Cortex of kidney (tissue), 1 donor: ENCODE results near the gene ACKR1.

Experiments used
- DNase-seq: peaks from one replicate; lab custom pipeline; 2025; lab: John Stamatoyannopoulos, UW

Gene ACKR1

GRCh38 chr1:159187647-159188374, 16.9 kb upstream of the ACKR1 start:
- no peak for DNase-seq

GRCh38 chr1:159188375-159188788, 16.3 kb upstream of the ACKR1 start:
- DNase-seq: no peak

GRCh38 chr1:159190441-159190840, 14.2 kb upstream of the ACKR1 start:
- no peak for DNase-seq

- DNase-seq: no peak
Observed at GRCh38 chr1:159196543-159196942, 8.1 kb upstream of the ACKR1 start.

- DNase-seq: no peak
Observed at GRCh38 chr1:159197561-159198557, 6.8 kb upstream of the ACKR1 start.

GRCh38 chr1:159199901-159200300, 4.8 kb upstream of the ACKR1 start:
- no peak for DNase-seq

- no peak for DNase-seq
Observed at GRCh38 chr1:159200769-159201168, 3.9 kb upstream of the ACKR1 start.

- no peak for DNase-seq
Observed at GRCh38 chr1:159201642-159202041, 3.0 kb upstream of the ACKR1 start.

GRCh38 chr1:159203610-159204009, 1.1 kb upstream of the ACKR1 start:
- no peak for DNase-seq

GRCh38 chr1:159205225-159205624, 550 bp downstream of the ACKR1 start:
- DNase-seq: no peak

- DNase-seq: no peak
Observed at GRCh38 chr1:159206110-159206509, 1.4 kb downstream of the ACKR1 start.

GRCh38 chr1:159207080-159207479, 2.4 kb downstream of the ACKR1 start:
- DNase-seq: no peak

GRCh38 chr1:159207774-159208173, 3.1 kb downstream of the ACKR1 start:
- DNase-seq: no peak

- no peak for DNase-seq
Observed at GRCh38 chr1:159208175-159208825, 3.6 kb downstream of the ACKR1 start.

- no peak for DNase-seq
Observed at GRCh38 chr1:159209061-159209460, 4.4 kb downstream of the ACKR1 start.

- DNase-seq: no peak
Observed at GRCh38 chr1:159211331-159212136, 6.9 kb downstream of the ACKR1 start.

GRCh38 chr1:159212596-159212995, 7.9 kb downstream of the ACKR1 start:
- no peak for DNase-seq

GRCh38 chr1:159214149-159214760, 9.6 kb downstream of the ACKR1 start:
- no peak for DNase-seq

GRCh38 chr1:159218649-159219636, 14.3 kb downstream of the ACKR1 start:
- no peak for DNase-seq
